ENCODE measurements around the gene CASKIN1.
"Not testable (repeated sequence)": the region's sequence is repeated elsewhere in the genome, so short reads cannot be mapped to it uniquely, and the experiment has no call there.

- not testable (repeated sequence) for TF ChIP-seq MYC (IDR thresholded peaks at IDR 0.05; ENCODE audit: insufficient read depth, insufficient read length, insufficient replicate concordance, low read length, severe bottlenecking); LARP7 (IDR thresholded peaks at IDR 0.05); CBX3 (IDR thresholded peaks at IDR 0.05; ENCODE audit: borderline replicate concordance, low read depth); JUND (IDR thresholded peaks at IDR 0.05; ENCODE audit: low read depth, low read length); EP300 (IDR thresholded peaks at IDR 0.05; ENCODE audit: borderline replicate concordance in 1 of 2, control insufficient read depth in 1 of 2, low read depth in 2 of 2, low read length in 2 of 2); E2F4 (IDR thresholded peaks at IDR 0.05; ENCODE audit: low read depth, low read length); NFYB (IDR thresholded peaks at IDR 0.05; ENCODE audit: insufficient read depth, low read depth, low read length); CTCF (IDR thresholded peaks at IDR 0.05 in 2 of 3, conservative IDR thresholded peaks at IDR 0.05 in 1 of 3; ENCODE audit: control insufficient read depth in 2 of 3, extremely low read depth in 1 of 3, insufficient read depth in 1 of 3, low read depth in 3 of 3, low read length in 3 of 3); CBX5 (IDR thresholded peaks at IDR 0.05; ENCODE audit: low read depth); SP1 (IDR thresholded peaks at IDR 0.05; ENCODE audit: low read depth, low read length); ZNF217 (IDR thresholded peaks at IDR 0.05); ATF2 (IDR thresholded peaks at IDR 0.05; ENCODE audit: low read length)
Measured at GRCh38 chr16:2203119-2203688, 6.8 kb upstream of the CASKIN1 start.
